SKM-1 treated with dmso at 0.1 percent for 144 hours (cell line): ENCODE measurements around the gene RCOR3.

Source experiments
- DNase-seq: peaks from one replicate; lab custom pipeline; 2025; ENCODE audit not compliant: unreplicated experiment; lab: John Stamatoyannopoulos, UW

The RCOR3 gene

GRCh38 chr1:211324992-211325775, 66.0 kb downstream of the RCOR3 start:
- no peak for DNase-seq

GRCh38 chr1:211326140-211326527, 67.0 kb downstream of the RCOR3 start:
- DNase-seq, result no peak

- DNase-seq, result peak; percentile 47
Measured at GRCh38 chr1:211326528-211327345, 67.6 kb downstream of the RCOR3 start, which contains the start of gene TRAF5. TSS of gene TRAF5 (plus strand) at chr1:211326833. CDS start at chr1:211353240, 26,407 bp downstream.

- peak; percentile 45 for DNase-seq
Measured at GRCh38 chr1:211327346-211327921, 68.3 kb downstream of the RCOR3 start.

- DNase-seq, result no peak
Measured at GRCh38 chr1:211328084-211328694, 69.0 kb downstream of the RCOR3 start.

GRCh38 chr1:211328866-211329475, 69.8 kb downstream of the RCOR3 start:
- no peak for DNase-seq

- DNase-seq, result no peak
Measured at GRCh38 chr1:211329764-211330201, 70.6 kb downstream of the RCOR3 start.

GRCh38 chr1:211330282-211330936, 71.2 kb downstream of the RCOR3 start:
- DNase-seq, result no peak

GRCh38 chr1:211331011-211331709, 72.0 kb downstream of the RCOR3 start:
- DNase-seq, result no peak

- no peak for DNase-seq
Measured at GRCh38 chr1:211332036-211332616, 73.0 kb downstream of the RCOR3 start.

- DNase-seq, result no peak
Measured at GRCh38 chr1:211332830-211333229, 73.7 kb downstream of the RCOR3 start.

GRCh38 chr1:211333906-211334305, 74.7 kb downstream of the RCOR3 start:
- DNase-seq, result no peak

GRCh38 chr1:211334986-211335385, 75.8 kb downstream of the RCOR3 start:
- DNase-seq, result no peak

GRCh38 chr1:211335522-211336157, 76.5 kb downstream of the RCOR3 start:
- no peak for DNase-seq

- no peak for DNase-seq
Measured at GRCh38 chr1:211336161-211336560, 77.0 kb downstream of the RCOR3 start.

- no peak for DNase-seq
Measured at GRCh38 chr1:211336775-211337174, 77.6 kb downstream of the RCOR3 start.

- DNase-seq, result no peak
Measured at GRCh38 chr1:211337430-211338223, 78.5 kb downstream of the RCOR3 start.

GRCh38 chr1:211338224-211338620, 79.1 kb downstream of the RCOR3 start:
- DNase-seq, result no peak
